Osteoblast (primary cell): ENCODE results near the gene FTO. TPM values are rescaled to one million over a fixed set of nuclear protein-coding genes. Genes with fewer than 3 reads are reported as not detected.

Experiments used
- DNase-seq: peaks from one replicate; pipeline ENCODE4 v3.0.0; 2011; ENCODE audit warnings: low spot score, mixed read lengths; ENCODE audit not compliant: insufficient read length; ENCODE audit errors: missing footprints
- H2AFZ ChIP-seq: 2 replicates; pipeline ENCODE4 v1.6.0; 2011; ENCODE audit warnings: mild to moderate bottlenecking, low read length
- H3K27ac ChIP-seq: 2 replicates; pipeline ENCODE4 v1.5.1; 2011; ENCODE audit warnings: mild to moderate bottlenecking, low read depth, low read length, moderate library complexity
- H3K27me3 ChIP-seq: 2 replicates; pipeline ENCODE4 v1.6.0; 2012; ENCODE audit warnings: mild to moderate bottlenecking, control low read depth, inconsistent platforms, low read length, moderate library complexity; ENCODE audit not compliant: insufficient read depth
- H3K36me3 ChIP-seq: 2 replicates; pipeline ENCODE4 v1.5.1; 2011; ENCODE audit warnings: mild to moderate bottlenecking, low read length, control low read depth, moderate library complexity; ENCODE audit not compliant: insufficient read depth
- H3K4me1 ChIP-seq: 2 replicates; pipeline ENCODE4 v1.5.1; 2011; ENCODE audit warnings: mild to moderate bottlenecking, low read length, control low read depth, moderate library complexity; ENCODE audit not compliant: insufficient read depth
- H3K4me2 ChIP-seq: 2 replicates; pipeline ENCODE4 v1.6.0; 2011; ENCODE audit warnings: mild to moderate bottlenecking, low read length; ENCODE audit not compliant: insufficient read depth
- H3K4me3 ChIP-seq: fragments of 200-600 bp; sonication (generic); 3 replicates; pipeline ENCODE4 v1.5.1; 2012; ENCODE audit warnings: mild to moderate bottlenecking, low read length, inconsistent platforms; ENCODE audit not compliant: insufficient read depth
- H3K79me2 ChIP-seq: 2 replicates; pipeline ENCODE4 v1.6.0; 2012; ENCODE audit warnings: mild to moderate bottlenecking, low read length, control low read depth, inconsistent platforms; ENCODE audit not compliant: insufficient read depth
- H3K9me3 ChIP-seq: 2 replicates; pipeline ENCODE4 v1.5.1; 2011; ENCODE audit warnings: low read depth, low read length, control low read depth
- H4K20me1 ChIP-seq: 2 replicates; pipeline ENCODE4 v1.6.0; 2012; ENCODE audit warnings: mild to moderate bottlenecking, low read length, control low read depth; ENCODE audit not compliant: insufficient read depth
- total RNA-seq: library from RNA; depleted of rRNA; stranded (reverse); fragments of >200 nt; gene quantifications from 2 replicates; pipeline ENCODE4 v1.2.3, GENCODE V29; 2012
- TF ChIP-seq, protein P1 (sequence below): IDR thresholded peaks from 2 replicates; pipeline ENCODE4 v1.5.1; 2011; ENCODE audit warnings: mild to moderate bottlenecking, low read depth, low read length, moderate library complexity; ENCODE audit errors: extremely low read depth

The FTO gene
- total RNA-seq, 1 donor: 152 TPM

- no peak for DNase-seq
- Histone ChIP-seq H3K4me2 (no peak overlapping the region), H3K27me3 (no peaks in the 10 kb centered on the region), H3K4me1 (peaks cover 20% of the 10 kb centered on the region), H3K9me3 (no peaks in the 10 kb centered on the region), H4K20me1 (no peaks in the 10 kb centered on the region), H3K4me3 (no peak overlapping the region), H3K36me3 (no peaks in the 10 kb centered on the region), H3K79me2 (peaks cover 2% of the 10 kb centered on the region), H2AFZ (no peak overlapping the region), H3K27ac (no peak overlapping the region)
- TF ChIP-seq, protein P1, sequence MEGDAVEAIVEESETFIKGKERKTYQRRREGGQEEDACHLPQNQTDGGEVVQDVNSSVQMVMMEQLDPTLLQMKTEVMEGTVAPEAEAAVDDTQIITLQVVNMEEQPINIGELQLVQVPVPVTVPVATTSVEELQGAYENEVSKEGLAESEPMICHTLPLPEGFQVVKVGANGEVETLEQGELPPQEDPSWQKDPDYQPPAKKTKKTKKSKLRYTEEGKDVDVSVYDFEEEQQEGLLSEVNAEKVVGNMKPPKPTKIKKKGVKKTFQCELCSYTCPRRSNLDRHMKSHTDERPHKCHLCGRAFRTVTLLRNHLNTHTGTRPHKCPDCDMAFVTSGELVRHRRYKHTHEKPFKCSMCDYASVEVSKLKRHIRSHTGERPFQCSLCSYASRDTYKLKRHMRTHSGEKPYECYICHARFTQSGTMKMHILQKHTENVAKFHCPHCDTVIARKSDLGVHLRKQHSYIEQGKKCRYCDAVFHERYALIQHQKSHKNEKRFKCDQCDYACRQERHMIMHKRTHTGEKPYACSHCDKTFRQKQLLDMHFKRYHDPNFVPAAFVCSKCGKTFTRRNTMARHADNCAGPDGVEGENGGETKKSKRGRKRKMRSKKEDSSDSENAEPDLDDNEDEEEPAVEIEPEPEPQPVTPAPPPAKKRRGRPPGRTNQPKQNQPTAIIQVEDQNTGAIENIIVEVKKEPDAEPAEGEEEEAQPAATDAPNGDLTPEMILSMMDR: no peak
Observed at GRCh38 chr16:53971616-53972015, 267.7 kb downstream of the FTO start.

- Histone ChIP-seq H4K20me1 (no peaks in the 10 kb centered on the region), H2AFZ (no peak overlapping the region), H3K27me3 (no peaks in the 10 kb centered on the region), H3K4me3 (no peak overlapping the region), H3K4me2 (no peak overlapping the region), H3K79me2 (peaks cover 2% of the 10 kb centered on the region), H3K36me3 (no peaks in the 10 kb centered on the region), H3K9me3 (no peaks in the 10 kb centered on the region), H3K4me1 (peaks cover 24% of the 10 kb centered on the region), H3K27ac (no peak overlapping the region)
- TF ChIP-seq, protein P1: no peak
- no peak for DNase-seq
Observed at GRCh38 chr16:53973021-53973420, 269.1 kb downstream of the FTO start.

- no peaks in the 10 kb centered on the region for H3K36me3 ChIP-seq
- H3K79me2 ChIP-seq: peaks cover 2% of the 10 kb centered on the region
- H3K4me1 ChIP-seq: peaks cover 10% of the 10 kb centered on the region
- H3K27ac ChIP-seq: no peak overlapping the region
- H3K9me3 ChIP-seq: no peaks in the 10 kb centered on the region
- TF ChIP-seq, protein P1: no peak
- no peak for DNase-seq
- H2AFZ ChIP-seq: no peak overlapping the region
- H3K4me2 ChIP-seq: no peak overlapping the region
- no peaks in the 10 kb centered on the region for H4K20me1 ChIP-seq
- H3K4me3 ChIP-seq: no peak overlapping the region
- no peaks in the 10 kb centered on the region for H3K27me3 ChIP-seq
Observed at GRCh38 chr16:53974484-53975080, 270.6 kb downstream of the FTO start.

DNA sequence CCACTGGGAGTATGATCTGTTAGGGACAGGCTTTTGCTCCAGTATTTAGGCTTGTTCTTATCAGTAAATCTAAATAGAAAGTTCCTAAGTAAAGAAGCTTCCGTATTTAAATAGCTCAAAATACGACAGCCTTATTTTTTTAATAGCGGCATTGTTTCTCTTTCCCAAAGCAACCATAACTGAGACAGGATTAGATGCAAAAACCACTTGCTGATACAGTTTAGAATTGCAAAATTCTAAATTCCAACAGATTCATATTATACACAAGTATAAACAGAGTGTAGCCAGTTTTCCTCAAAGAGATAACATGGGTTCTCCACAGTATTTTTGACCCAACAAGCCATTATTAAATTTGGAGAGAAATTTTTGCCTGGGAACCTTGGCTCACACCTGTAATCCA is 276.7 kb downstream of the FTO start:
- Histone ChIP-seq H3K9me3 (no peaks in the 10 kb centered on the region), H2AFZ (no peak overlapping the region), H3K4me1 (peaks cover 5% of the 10 kb centered on the region), H3K79me2 (no peaks in the 10 kb centered on the region), H4K20me1 (no peaks in the 10 kb centered on the region), H3K27ac (no peak overlapping the region), H3K4me3 (no peak overlapping the region), H3K36me3 (no peaks in the 10 kb centered on the region), H3K4me2 (no peak overlapping the region), H3K27me3 (no peaks in the 10 kb centered on the region)
- no peak for DNase-seq
- TF ChIP-seq, protein P1: no peak
